GM18526 (cell line): ENCODE measurements around the gene CCNE1.

Experiments
- POLR2A ChIP-seq: IDR thresholded peaks from 3 replicates; pipeline ENCODE4 v1.6.1; 2011; ENCODE audit not compliant: insufficient read length; ENCODE audit errors: extremely low read depth

Gene CCNE1

DNA sequence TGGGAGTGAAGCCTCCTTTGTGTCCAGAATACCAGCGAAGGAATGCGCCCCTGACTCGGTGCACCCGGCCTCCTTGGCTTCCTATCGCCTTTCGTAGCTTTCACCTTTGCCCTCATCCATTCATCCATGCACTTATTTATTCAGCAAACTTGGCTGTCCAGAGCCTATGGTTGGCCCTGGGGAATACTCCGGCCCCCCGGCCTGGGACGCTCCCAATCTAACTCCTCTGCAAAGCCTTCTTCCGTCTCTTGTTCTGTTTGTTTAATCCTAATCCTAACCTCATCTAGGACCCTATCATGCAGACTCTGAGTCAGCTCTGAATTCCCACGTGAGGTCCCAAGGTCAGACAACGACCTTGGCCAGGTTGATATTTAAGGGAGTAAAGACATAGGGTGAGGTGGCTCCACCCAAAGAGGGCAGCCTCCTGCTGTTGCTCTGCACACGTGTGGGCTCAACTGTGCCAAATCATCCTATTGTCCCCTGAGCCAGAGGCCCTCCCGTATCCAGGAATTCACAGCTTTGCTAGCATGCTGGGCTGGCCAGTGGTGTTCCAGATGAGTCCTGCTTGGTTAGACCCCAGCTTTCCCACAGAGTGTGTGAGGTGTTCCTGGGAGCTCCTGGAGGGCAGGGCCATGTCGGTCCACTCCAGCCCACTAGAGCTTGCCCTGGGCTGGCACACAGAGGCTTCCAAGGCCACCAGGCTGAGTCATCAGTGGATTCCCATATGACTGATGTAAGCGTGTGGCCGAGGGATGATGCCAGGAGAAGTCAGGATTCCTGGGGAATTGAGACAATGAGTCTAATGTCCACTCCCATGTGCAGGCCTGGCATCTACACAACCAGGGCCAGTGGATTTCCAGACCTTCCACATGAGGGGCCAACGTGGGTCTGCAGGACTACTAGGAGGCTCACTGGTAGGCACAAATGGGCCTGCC lies 6.5 kb upstream of the CCNE1 start:
- TF ChIP-seq POLR2A: no peak

DNA sequence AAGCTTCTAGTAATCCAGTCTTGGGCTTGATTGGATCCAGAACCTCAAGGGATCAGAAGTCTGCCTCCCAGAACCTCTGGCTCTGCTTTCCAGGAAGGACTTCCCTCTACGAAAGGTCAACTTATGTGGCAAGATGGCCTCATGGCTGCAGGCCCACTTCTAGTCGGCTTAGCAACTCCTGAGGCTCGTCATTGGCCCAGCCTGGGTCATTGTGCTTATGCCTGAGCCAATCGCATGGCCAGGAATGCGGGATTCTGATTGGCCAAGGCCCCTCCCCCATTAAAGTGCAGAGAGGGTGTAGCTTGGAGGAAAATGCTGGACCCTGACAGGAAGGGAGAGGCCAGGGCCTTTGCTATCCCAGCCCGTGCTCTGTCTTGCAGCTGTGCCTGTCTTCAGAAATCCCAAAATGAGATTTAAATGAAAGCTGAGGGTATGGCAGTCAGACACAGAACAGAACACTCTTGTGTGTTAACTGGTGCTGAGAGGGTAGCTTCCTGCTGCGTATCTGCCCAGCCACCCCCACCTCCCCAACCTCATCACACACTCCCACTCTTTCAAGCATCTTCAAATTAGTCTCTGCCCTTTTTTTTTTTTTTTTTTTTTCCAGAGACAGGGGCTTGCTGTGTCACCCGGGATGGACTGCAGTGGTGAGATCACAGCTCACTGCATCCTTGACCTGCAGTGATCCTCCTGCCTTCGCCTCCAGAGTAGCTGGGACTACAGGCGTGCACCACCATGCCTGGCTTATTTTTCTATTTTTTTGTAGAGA lies 5.5 kb upstream of the CCNE1 start:
- no peak for TF ChIP-seq POLR2A

DNA sequence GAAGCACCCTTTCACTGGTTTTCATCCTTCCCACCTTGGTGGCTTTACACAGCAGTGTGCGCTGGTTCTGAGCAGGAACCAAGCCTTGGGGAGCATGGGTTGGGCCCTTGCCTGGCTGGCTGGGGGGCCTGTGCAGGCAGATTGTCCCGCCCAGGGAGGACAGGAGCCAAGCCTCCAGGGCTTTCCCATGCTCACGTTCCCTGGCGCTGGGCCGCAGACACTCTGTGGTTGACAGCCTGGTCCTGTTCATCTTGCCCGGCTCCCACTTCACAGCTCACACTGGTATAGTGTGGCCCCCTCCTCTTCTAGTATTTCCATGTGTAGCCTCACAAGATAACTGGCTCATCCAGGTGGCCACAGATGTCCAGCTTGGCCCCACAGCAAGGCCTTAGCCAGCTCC lies 4.6 kb upstream of the CCNE1 start:
- TF ChIP-seq POLR2A: no peak

GRCh38 chr19:29807870-29808405 lies 3.9 kb upstream of the CCNE1 start:
- TF ChIP-seq POLR2A: no peak

DNA sequence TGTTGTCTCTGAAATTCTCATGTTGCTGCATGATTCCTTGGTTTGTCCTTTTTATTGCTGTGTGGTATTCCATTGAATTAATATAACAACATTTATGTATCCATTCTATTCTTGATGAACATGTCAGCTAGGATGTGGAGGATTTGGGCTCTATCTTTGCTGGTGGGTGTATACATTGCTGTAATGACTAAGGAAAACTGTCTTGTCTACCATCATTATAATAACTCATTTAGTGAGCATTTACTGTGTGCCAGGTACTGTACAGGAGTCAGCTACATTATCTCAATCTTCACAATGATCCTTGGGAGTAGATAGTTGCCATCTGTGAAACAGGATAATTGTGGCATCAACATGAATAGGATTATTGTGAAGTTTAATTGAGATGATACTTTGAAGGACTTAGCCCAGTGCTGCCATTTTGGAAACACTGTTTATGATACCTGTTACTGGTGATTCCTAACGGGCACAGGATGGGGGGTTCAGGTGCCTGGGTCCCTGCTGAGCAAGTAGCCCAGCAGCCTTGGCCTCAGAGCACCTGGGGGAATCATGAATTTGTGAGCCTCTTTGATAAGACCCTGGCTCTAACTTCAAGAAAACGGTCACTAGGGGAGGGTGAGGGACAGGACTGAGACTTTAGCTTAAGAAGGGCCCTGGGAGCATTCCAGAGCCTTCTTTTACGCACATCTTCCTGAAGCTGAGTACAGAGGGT lies 1.8 kb upstream of the CCNE1 start:
- TF ChIP-seq POLR2A: no peak

- no peak for TF ChIP-seq POLR2A
These were observed 1.3 kb upstream of the CCNE1 start for GRCh38 chr19:29810504-29810871.

- TF ChIP-seq POLR2A: no peak
These were observed 489 bp downstream of the CCNE1 start for GRCh38 chr19:29812080-29812880.

GRCh38 chr19:29812881-29813275 lies 1.1 kb downstream of the CCNE1 start:
- no peak for TF ChIP-seq POLR2A

DNA sequence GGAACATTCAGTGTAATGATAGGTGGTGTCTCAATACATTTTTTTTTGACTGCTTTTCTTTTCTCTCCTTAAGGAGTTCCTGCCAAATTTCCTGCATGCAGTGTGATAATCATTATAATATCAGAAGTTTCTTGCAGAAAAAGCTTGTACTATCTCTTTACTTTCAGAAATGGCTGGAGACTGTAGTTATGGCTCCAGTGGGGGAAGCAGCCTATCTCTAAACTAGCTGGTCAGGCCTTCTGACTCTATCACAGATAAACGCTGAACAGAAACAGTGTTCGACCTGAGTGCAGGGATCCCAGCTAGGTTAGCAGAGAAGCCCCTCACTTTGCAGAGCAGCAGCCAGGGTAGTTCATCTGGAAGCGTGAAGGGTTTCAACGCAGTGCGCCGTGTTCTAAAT lies 1.9 kb downstream of the CCNE1 start:
- no peak for TF ChIP-seq POLR2A

- TF ChIP-seq POLR2A: no peak
These were observed 3.4 kb downstream of the CCNE1 start for GRCh38 chr19:29815231-29815630.

DNA sequence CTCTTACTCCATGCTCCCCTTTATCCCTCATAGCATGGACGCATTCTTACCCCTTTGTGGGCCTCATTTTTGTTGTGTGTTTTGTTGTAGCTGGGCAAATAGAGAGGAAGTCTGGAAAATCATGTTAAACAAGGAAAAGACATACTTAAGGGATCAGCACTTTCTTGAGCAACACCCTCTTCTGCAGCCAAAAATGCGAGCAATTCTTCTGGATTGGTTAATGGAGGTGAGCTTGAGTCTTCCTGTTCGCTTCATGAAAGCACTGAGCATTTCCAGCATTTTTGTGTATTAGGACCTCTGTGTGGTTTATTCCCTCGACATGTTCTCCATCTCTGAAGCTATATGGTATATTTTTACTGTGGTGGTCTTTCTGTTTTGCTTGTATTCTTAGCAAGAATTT lies 5.5 kb downstream of the CCNE1 start:
- TF ChIP-seq POLR2A: no peak

DNA sequence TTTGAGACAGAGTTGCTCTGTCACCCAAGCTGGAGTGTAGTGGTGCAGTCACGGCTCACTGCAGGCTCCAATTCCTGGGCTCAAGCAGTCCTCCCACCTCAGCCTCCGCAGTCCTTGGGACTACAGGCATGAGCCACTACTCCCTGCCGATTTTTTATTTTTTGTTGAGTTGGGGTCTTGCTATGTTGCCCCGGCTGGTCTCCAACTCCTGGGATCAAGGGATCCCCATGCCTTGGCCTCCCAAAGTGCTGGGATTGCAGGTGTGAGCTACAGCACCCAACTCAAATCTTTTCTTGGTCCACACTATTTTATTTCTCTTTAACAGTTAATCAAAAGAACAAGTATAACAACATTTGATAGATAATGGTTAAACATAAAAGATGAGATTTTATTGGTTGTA lies 7.5 kb downstream of the CCNE1 start:
- no peak for TF ChIP-seq POLR2A

- no peak for TF ChIP-seq POLR2A
These were observed 8.2 kb downstream of the CCNE1 start for GRCh38 chr19:29819986-29820385.

- TF ChIP-seq POLR2A: no peak
These were observed 12.0 kb downstream of the CCNE1 start for GRCh38 chr19:29823581-29824330.
